Measurements from ENCODE around the gene GSK3A. TPM values are rescaled to one million over a fixed set of nuclear protein-coding genes. Genes with fewer than 3 reads are reported as not detected.
A peak's percentile ranks its signal among the peaks of the same experiment; 100 is the strongest.

The GSK3A gene
- total RNA-seq, 1 donor from 2014 or later = 36.3 TPM

DNA sequence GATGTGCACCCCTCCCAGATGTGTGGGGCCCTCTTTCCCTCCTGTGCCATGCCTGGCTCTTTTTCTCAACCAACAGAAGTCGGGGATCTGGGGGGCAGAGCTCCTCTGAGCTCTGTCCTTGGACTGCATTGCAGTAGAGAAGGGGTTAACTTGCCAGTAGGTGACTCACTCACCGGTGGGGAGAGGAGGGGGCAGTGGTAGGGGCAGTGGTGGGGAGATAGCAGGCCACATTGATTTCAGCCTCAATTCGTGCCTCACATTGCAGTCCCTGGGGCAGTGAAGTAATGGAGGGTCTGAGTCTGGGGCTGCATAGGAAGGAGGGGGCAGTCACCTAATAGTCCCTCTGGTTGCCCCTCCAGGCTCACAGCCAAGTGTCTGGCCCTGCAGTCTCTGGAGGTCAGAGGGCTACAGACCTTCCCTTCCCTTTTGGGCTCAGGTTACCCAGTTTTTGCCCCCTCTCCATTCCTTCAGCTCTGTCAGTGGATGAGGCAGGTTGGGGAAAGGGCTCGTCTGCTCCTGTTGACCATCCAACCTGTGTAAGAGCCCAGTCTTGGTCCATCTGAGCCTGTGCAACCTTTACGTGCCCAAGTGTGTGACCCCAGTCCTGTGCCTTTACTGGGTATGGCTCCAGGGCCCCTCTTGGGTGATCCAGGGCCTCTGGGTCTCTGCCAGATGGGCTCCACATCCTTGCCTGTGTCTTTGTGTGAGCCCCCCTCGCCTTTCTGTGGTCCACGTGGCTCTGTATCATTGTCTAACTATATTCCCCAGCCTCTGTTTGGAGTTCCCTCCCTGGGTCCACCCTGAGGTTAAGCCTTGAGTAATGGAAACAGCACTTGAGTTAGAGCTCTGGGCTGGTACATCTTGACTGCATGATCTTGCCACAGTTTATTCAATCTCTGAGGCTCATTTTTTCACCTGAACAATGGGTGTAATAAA is 39.7 kb upstream of the GSK3A start:
- DNase-seq (ENCODE audit: missing footprints) (peak; percentile 53), ATAC-seq (no peak)
- intact Hi-C loops (cut with DNase I) = no loop called here

DNA sequence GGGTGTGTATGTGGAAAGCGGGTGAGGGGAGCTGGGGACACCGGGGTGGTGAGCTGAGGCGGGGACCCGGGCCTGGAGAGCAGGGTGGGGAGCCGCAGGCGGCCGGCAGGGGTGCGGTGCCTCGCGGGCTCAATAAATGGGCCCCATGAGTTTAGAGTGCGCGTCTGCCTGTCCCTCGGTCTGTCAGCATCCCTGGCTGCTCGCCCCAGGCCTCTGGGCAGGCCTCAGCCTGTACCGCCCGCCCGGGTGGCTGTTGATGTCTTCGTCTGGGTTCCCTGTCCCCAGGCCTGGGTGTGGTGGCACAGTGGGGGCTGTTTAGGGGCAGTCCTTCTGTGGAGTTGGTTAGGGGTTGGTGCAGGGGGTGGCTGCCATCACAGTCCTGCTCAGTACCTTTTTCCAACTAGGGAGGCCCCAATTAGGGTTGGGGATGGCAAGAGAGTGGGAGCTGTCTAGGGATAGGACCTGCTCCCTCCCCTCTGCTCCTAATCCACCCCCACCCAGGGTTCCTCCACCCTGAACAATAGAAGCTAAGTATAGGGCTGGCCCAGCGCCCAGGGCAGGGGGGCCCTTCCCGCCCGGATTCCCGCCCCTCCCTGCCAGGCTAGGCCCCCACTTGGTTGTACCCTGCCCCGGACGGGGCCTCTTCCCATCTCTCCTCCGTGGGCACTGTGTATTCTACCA is 38.9 kb upstream of the GSK3A start:
- DNase-seq (ENCODE audit: missing footprints) = peak; percentile 83
- no peak for ATAC-seq
- intact Hi-C loops (cut with DNase I) = no loop called here

DNA sequence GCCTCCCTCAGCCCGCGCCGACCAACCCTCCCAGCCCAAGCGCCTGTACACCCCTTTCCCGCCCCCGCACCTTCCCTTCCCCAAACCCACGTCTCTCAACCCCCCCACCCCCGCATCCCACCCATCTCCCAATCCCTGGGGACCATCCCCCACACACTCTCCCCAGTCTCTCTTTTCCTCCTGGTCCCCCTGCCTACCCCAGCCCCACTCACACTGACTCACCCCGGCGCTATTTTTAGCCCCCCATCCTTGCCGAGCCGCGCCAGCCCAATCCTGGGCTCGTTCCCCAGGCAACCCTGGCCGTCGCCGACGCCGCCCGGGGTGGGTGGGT is 38.4 kb upstream of the GSK3A start:
- intact Hi-C loops (cut with DNase I) = loop anchor here (1.0 kb wide), 2 partner anchors 25 to 34 kb away; partner anchors contain the start of gene ERF
- DNase-seq (ENCODE audit: missing footprints) (no peak), ATAC-seq (peak; percentile 12)

DNA sequence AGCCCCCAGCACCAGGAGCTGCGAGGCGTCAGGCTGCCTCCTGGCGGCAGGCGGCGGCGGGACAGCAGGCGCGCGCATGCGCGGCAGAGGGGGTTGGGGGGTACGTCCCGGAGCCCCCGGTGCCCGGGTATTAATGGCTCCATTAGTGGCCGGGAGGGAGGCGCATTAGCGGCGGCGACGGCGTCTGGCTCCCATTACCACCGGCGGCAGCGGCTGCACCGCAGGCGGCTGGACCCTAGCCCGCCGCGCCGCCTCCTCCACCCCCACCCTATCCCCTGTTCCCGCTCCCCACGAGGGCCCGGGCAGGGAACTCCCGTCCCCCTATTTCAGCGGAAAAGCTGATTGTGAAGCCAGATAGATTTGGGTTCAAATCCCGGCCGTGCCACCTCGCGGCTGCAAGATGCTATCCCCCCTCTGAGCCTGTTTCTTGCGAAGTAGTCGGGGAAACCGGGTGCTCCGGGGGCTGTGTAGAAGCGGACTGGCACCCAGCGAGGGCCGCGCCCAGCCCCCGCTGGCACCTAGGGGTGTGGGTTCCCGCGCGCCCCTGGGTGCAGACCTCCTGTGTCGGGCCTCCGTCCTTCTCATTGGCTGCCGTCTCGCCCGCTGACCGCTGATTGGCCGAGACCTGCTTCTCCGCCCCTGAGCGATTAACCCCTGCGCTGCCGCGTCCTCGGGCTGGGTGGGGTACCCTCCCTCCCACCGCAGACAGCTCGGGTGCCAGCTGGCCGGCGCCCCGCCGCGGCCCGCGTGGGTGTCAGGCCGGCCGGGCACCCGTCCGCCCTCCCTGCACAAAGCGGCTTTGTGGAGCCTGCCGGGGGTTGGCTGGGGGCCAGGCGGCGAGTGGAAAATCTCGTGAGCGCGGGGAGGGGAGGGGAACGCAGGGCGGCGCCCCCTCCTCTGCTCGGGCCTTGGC is 37.8 kb upstream of the GSK3A start:
- peak; percentile 71 for ATAC-seq
- DNase-seq (ENCODE audit: missing footprints) = peak; percentile 95
- intact Hi-C loops (cut with DNase I) = loop anchor here (1.0 kb wide), 2 partner anchors 25 to 34 kb away; partner anchors contain the start of gene ERF

DNA sequence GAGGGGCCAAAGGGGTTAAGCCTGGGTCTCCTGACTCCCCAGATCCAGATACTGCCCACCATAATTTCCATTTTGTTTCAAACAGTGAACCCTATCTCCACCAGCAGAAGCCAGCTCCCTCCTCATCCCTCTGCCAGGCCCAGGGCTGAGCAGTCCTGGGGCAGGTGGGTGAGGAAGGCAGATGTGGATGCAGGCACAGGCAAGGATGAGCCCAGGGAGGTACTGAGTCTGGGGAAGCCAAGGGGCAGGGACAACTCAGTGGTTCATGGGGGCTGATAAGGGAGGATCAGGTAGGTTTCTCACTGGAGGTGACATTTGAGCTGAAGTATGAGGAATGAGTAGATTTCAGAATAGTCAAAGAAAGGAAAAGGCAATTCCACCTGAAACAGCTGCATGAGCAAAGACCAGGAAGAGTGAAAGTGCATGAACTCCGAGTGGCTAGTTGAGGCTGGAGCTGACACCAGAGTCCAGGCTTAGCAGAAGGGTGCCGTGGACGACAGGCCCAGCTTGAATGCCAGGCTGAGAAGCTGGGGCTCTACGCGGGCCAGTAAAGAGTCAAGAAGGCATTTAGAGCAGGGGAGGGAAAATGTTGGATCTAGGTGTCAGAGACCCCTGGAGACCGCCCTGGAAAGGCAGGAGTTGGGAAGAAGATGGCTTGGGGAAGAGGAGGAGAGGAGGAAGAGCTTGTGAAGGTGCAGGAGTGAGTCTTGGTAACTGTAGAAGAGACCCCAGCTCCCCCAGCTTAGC is 36.9 kb upstream of the GSK3A start:
- ATAC-seq (no peak), DNase-seq (ENCODE audit: missing footprints) (peak; percentile 15)
- intact Hi-C loops (cut with DNase I) = no loop called here

DNA sequence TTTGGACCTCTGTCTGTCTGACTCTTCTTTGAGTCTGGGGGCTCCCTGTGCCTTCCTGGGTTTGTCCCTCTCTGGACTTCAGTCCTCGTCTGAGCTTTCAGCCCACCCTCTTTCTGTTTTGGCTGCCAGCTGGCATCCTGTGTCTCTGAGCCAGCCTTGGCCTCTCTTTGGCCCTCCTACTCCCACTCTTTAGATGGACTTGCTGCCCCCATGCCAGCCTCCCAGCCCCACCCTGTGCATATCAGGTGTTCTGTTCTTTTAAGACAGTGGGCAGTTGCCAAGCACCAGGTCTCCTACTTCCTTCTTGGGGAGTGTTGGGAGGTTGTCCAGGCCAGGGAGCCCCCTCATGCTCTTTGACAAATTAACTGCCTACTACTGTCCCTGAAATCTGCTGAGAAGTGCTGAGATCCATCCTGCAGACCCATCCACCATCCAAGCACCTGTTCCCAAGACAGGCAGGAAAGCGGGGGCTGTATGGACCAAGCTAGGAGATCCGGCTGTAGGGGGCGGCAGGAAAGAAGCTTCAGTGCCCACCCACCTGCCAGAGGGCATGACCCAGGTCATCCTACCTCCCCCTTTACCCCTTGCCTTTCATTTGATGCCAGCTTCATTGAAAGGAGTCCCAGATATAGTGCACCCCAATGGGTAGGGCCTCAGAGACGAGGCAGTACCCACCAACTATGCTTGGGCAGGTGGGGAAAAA is 36.2 kb upstream of the GSK3A start:
- intact Hi-C loops (cut with DNase I) = no loop called here
- DNase-seq (ENCODE audit: missing footprints) (peak; percentile 67), ATAC-seq (no peak)

DNA sequence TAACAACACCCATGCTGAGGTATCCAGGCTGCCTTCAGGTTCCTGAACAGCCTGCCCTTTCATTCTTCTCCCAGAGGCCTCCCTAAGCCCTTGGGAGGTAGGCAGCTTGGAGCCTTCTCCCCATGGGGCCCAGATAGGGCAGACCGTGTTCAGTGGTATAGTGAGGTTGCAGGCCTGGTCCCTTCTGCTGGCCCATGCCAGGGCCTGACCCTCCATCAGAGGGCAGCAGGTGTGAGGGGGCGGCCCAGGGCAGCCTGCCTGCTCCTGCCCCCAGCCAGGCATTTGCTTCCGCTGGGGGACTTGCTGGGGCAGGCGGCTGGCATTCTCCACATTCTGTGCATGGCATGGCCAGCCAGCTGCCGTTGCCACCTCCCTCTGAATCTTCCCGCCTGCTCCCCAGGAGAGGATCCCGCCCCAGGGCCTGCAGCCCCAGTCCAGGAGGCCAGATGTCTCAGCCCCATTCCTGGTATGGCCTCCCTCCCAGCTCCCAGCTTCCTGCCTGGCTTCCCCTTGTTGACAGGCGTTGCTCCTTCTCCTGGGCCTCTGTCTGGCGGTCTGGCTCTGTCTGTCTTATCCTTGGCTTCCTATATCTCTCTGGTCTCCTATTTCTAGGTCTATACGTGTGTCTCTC is 35.5 kb upstream of the GSK3A start:
- no peak for ATAC-seq
- intact Hi-C loops (cut with DNase I) = no loop called here
- DNase-seq (ENCODE audit: missing footprints) = peak; percentile 33

DNA sequence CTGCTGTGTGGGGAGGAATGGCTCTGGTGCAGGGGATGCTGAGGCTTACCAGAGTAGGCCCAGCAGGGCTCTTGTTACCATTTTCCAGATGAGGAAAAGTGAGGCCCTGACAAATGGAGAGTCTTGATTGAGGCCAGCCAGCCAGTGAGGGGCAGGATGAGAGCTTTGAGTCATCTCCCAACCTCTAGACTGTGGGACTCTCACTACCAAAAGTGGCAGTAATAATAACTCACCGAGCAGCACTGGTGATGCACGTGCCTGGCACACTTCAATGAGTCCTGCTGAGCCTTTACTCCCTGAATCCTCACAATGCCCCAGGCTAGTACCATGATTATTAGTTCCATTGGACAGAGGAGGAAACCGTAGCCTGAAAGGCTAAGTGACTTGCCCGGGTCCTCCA is 34.4 kb upstream of the GSK3A start:
- ATAC-seq (no peak), DNase-seq (ENCODE audit: missing footprints) (peak; percentile 37)
- intact Hi-C loops (cut with DNase I) = no loop called here

DNA sequence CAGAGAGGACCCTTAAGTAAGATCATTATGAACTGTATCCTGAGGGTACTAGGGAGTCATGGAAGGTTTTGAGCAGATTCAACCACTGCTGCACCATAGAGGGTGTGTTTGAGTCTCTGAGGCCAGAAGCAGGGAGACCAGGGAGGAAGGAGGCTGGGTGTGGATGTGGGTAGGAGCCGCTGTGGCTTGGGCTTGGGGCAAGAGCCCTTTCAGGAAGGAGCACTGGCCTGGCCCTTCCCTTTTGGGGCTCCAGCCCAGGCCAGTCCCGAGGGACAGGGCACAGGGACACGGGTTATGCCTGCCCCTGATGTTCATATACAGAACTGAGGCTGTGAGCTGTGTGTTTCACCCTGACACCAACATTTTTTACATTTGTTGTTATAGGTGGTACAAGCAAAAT is 33.9 kb upstream of the GSK3A start:
- intact Hi-C loops (cut with DNase I) = no loop called here
- peak; percentile 65 for DNase-seq (ENCODE audit: missing footprints)
- ATAC-seq = no peak

DNA sequence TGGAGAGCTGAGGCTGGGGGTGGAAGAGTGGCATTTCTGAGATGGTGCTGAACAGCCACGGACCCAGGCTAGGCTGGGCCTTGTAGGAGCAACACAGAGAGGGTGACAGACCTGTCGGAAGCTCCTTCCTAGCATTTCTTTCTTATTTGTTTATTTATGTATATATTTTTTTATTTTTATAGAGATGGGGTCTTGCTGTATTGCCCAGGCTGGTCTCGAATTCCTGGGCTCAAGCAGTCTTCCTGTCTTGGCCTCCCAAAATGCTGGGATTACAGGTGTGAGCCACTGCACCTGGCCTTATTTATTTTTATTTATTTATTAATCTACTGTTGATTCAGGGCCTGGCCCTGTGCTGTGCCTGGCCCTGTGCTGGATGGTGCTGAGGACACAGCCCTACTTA is 33.1 kb upstream of the GSK3A start:
- DNase-seq (ENCODE audit: missing footprints) (peak; percentile 51), ATAC-seq (no peak)
- intact Hi-C loops (cut with DNase I) = no loop called here

DNA sequence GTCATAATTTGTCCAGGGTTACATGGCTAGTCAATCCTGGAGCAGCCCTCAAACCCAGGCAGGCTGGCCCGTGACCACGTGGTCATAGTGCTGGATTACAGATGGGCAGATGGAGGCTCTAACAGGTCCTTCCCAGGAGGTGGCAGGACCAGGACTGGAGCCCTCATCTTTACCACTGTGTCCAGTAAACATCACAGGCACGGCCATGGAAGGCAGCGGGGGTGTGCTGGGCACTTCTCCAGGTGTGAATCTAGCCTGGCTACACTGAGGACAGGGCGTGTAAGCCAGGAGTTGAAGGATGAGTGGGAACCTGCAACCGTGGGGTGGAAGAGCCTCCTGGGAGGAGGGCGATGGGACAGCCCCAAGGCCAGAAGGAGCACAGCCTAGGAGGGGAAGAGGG is 32.7 kb upstream of the GSK3A start:
- peak; percentile 28 for DNase-seq (ENCODE audit: missing footprints)
- ATAC-seq = no peak
- intact Hi-C loops (cut with DNase I) = no loop called here

DNA sequence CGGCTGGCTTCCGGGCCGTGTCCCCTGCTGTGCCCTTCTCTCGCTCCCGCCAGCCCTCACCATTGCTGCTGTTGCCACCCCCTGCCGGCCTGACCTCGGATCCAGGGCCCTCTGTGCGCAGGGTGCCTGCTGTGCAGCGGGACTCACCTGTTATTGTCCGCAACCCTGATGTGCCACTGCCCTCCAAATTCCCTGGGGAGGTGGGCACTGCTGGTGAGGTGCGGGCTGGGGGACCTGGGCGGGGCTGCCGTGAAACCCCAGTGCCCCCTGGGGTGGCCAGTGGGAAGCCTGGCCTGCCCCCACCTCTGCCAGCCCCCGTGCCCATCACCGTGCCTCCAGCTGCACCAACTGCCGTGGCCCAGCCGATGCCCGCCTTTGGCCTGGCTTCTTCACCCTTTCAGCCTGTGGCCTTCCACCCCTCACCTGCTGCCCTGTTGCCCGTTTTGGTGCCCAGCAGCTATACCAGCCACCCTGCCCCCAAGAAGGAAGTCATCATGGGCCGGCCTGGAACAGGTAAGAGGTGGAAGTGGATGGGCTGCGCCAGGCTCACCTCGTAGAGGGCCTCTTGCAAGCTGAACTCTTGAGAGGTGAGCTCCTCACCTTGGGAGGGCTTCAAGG is 31.8 kb upstream of the GSK3A start:
- intact Hi-C loops (cut with DNase I) = no loop called here
- DNase-seq (ENCODE audit: missing footprints) (peak; percentile 31), ATAC-seq (no peak)

DNA sequence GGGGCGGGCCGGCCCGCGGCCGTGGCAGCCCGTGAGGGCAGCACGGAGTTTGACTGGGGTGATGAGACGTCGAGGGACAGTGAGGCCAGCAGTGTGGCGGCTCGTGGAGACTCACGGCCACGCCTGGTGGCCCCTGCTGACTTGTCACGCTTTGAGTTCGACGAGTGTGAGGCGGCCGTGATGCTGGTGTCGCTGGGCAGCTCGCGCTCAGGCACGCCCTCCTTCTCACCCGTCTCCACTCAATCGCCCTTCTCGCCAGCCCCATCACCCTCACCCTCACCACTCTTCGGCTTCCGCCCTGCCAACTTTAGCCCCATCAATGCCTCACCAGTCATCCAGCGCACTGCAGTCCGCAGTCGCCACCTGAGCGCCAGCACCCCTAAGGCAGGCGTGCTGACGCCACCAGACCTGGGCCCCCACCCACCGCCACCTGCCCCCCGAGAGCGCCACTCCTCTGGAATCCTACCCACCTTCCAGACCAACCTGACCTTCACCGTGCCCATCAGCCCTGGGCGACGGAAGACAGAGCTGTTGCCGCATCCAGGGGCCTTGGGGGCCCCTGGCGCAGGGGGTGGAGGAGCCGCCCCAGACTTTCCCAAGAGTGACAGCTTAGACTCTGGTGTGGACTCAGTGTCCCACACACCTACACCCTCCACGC is 31.1 kb upstream of the GSK3A start:
- intact Hi-C loops (cut with DNase I) = no loop called here
- DNase-seq (ENCODE audit: missing footprints) (peak; percentile 34), ATAC-seq (no peak)

DNA sequence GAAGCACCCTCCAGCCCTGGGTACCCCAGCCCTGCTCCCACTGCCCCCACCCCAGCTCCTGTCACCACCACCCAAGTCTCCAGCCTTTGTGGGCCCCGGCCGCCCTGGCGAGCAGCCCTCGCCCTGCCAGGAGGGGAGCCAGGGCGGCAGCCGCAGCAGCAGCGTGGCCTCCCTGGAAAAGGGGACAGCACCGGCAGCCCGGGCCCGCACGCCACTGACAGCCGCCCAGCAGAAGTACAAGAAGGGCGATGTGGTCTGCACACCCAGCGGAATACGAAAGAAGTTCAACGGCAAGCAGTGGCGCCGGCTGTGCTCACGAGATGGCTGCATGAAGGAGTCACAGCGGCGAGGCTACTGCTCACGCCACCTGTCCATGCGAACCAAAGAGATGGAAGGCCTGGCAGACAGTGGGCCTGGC is 30.6 kb upstream of the GSK3A start:
- DNase-seq (ENCODE audit: missing footprints) (peak; percentile 54), ATAC-seq (no peak)
- intact Hi-C loops (cut with DNase I) = no loop called here

DNA sequence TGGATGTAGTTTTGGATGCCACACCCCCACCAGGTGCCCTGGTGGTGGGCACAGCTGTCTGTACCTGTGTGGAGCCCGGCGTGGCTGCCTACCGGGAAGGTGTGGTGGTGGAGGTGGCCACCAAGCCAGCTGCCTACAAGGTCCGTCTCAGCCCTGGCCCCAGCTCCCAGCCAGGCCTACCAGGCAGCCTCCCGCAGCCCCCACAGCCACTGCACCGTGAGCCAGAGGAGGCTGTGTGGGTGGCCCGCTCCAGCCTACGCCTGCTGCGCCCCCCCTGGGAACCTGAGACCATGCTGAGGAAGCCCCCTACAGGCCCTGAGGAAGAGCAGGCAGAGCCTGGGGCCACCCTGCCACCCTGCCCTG is 30.1 kb upstream of the GSK3A start:
- peak; percentile 55 for DNase-seq (ENCODE audit: missing footprints)
- intact Hi-C loops (cut with DNase I) = no loop called here
- no peak for ATAC-seq

DNA sequence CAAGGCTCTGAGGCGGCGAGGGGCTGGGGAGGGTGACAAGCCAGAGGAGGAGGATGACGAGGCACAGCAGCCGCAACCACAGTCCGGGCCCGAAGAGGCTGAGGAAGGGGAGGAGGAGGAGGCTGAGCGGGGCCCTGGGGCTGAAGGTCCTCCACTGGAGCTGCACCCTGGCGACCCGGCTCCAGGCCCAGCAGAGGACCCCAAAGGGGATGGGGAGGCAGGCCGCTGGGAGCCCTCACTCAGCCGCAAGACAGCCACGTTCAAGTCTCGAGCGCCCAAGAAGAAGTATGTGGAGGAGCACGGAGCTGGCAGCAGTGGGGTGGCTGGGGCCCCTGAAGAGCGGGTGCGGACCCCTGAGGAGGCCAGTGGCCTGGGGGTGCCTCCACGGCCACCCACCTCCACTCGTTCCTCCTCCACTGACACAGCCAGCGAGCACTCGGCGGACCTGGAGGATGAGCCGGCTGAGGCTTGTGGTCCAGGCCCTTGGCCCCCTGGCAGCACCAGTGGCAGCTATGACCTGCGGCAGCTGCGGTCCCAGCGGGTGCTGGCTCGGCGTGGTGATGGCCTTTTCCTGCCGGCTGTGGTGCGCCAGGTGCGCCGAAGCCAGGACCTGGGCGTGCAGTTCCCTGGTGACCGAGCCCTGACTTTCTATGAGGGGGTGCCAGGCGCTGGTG is 29.6 kb upstream of the GSK3A start:
- no peak for DNase-seq (ENCODE audit: missing footprints)
- intact Hi-C loops (cut with DNase I) = no loop called here
- no peak for ATAC-seq
